Measurements from ENCODE around the gene TRIM24. TPM values are rescaled to one million over a fixed set of nuclear protein-coding genes. Genes with fewer than 3 reads are reported as not detected.

Gene TRIM24
- total and polyA plus RNA-seq, 2 donors from 2014 or later = 7.6 to 16.8 TPM

DNA sequence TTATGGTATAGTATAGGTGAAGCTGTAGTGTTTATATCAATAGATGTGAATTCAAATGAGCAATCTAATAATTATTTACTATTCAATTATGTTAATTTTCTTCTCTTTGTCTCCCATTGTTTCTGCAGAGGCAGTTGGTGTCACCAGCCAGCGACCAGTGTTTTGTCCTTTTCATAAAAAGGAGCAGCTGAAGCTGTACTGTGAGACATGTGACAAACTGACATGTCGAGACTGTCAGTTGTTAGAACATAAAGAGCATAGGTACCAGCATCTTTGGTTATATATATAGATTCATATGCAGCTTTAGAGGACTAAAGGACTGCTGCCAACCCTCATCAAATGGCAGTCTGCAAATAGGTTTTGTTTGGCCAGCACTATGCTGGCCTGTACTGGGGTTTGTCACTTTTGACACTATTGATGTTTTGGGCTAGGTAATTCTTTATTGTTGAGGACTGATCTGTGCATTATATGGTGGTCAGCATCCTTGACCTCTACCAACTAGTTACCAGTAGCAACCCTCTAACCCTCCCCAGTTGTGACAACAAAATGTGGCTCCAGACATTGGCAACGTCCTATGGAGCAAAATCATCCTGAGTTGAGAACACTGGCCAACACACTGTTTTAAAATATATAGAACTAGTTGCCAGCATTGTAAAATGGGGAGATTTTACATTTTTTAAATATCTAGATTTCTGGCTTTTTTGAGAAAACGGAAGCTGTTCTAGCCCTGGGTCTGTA is 59.2 kb downstream of the TRIM24 start:
- TF ChIP-seq, protein P1, sequence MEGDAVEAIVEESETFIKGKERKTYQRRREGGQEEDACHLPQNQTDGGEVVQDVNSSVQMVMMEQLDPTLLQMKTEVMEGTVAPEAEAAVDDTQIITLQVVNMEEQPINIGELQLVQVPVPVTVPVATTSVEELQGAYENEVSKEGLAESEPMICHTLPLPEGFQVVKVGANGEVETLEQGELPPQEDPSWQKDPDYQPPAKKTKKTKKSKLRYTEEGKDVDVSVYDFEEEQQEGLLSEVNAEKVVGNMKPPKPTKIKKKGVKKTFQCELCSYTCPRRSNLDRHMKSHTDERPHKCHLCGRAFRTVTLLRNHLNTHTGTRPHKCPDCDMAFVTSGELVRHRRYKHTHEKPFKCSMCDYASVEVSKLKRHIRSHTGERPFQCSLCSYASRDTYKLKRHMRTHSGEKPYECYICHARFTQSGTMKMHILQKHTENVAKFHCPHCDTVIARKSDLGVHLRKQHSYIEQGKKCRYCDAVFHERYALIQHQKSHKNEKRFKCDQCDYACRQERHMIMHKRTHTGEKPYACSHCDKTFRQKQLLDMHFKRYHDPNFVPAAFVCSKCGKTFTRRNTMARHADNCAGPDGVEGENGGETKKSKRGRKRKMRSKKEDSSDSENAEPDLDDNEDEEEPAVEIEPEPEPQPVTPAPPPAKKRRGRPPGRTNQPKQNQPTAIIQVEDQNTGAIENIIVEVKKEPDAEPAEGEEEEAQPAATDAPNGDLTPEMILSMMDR (IDR thresholded peaks at IDR 0.05; ENCODE audit: borderline replicate concordance, extremely low read depth, insufficient read depth) = no peak
- Histone ChIP-seq H3K36me3 (ENCODE audit: control insufficient read depth in 2 of 3, insufficient read depth in 3 of 3, low read length in 3 of 3) (peaks cover 3 to 17% (median 7%) of the 10 kb centered on the region in 3 donors), H3K4me3 (ENCODE audit: low read length in 3 of 3) (no peak overlapping the region), H3K9ac (ENCODE audit: low read length in 3 of 3) (no peak overlapping the region), H3K4me1 (ENCODE audit: control insufficient read depth in 2 of 3, insufficient read depth in 2 of 3, low read depth in 1 of 3, low read length in 3 of 3) (no peaks in the 10 kb centered on the region), H3K27ac (ENCODE audit: low read depth in 2 of 2, low read length in 2 of 2) (no peak overlapping the region), H3K9me3 (ENCODE audit: control insufficient read depth in 2 of 3, insufficient read depth in 1 of 3, low read length in 3 of 3) (no peaks in the 10 kb centered on the region), H3K27me3 (ENCODE audit: control insufficient read depth, insufficient read depth, low read length) (no peaks in the 10 kb centered on the region)
- no peak for DNase-seq
- intact Hi-C loops (cut with DNase I) = no loop called here
- FAIRE-seq = no peak

DNA sequence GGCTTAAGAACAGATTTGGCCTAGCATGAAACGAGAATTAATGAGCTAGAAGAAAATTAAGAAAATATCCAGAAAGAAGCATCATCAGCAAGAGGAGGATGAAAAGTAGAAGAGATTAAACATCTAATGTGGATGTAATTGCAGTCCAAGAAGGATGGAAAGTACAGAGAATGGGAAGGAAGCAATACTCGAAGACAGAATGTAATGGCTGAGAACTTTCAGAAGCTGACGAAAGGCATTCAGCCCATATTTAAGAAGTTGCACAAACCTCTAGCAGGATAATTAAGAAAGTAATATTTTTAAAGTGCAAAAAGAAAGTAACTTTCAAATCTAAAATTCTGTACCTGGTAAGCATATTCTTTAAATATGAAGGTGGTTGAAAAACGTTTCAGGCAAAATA is 60.7 kb downstream of the TRIM24 start:
- Histone ChIP-seq H3K36me3 (ENCODE audit: control insufficient read depth in 2 of 3, insufficient read depth in 3 of 3, low read length in 3 of 3) (peaks cover 3 to 17% (median 5%) of the 10 kb centered on the region in 3 donors), H3K27ac (ENCODE audit: low read depth in 2 of 2, low read length in 2 of 2) (no peak overlapping the region), H3K9ac (ENCODE audit: low read length in 3 of 3) (no peak overlapping the region), H3K9me3 (ENCODE audit: control insufficient read depth in 2 of 3, insufficient read depth in 1 of 3, low read length in 3 of 3) (no peaks in the 10 kb centered on the region), H3K4me3 (ENCODE audit: low read length in 3 of 3) (no peak overlapping the region), H3K4me1 (ENCODE audit: control insufficient read depth in 2 of 3, insufficient read depth in 2 of 3, low read depth in 1 of 3, low read length in 3 of 3) (no peaks in the 10 kb centered on the region), H3K27me3 (ENCODE audit: control insufficient read depth, insufficient read depth, low read length) (no peaks in the 10 kb centered on the region)
- TF ChIP-seq, protein P1 (IDR thresholded peaks at IDR 0.05; ENCODE audit: borderline replicate concordance, extremely low read depth, insufficient read depth) = no peak
- intact Hi-C loops (cut with DNase I) = no loop called here
- FAIRE-seq (no peak), DNase-seq (no peak)

GRCh38 chr7:138521837-138522461 is 61.9 kb downstream of the TRIM24 start:
- H3K27ac ChIP-seq (ENCODE audit: low read depth in 2 of 2, low read length in 2 of 2) = no peak overlapping the region
- H3K27me3 ChIP-seq (ENCODE audit: control insufficient read depth, insufficient read depth, low read length) = no peaks in the 10 kb centered on the region
- H3K4me1 ChIP-seq (ENCODE audit: control insufficient read depth in 2 of 3, insufficient read depth in 2 of 3, low read depth in 1 of 3, low read length in 3 of 3) = no peaks in the 10 kb centered on the region
- no peak overlapping the region for H3K4me3 ChIP-seq (ENCODE audit: low read length in 3 of 3)
- TF ChIP-seq, protein P1 (IDR thresholded peaks at IDR 0.05; ENCODE audit: borderline replicate concordance, extremely low read depth, insufficient read depth) = no peak
- H3K36me3 ChIP-seq (ENCODE audit: control insufficient read depth in 2 of 3, insufficient read depth in 3 of 3, low read length in 3 of 3) = peaks cover 3 to 17% (median 5%) of the 10 kb centered on the region in 3 donors
- intact Hi-C loops (cut with DNase I) = no loop called here
- no peak overlapping the region for H3K9ac ChIP-seq (ENCODE audit: low read length in 3 of 3)
- H3K9me3 ChIP-seq (ENCODE audit: control insufficient read depth in 2 of 3, insufficient read depth in 1 of 3, low read length in 3 of 3) = peaks cover 0 to 1% (median 0%) of the 10 kb centered on the region in 3 donors
- FAIRE-seq = no peak
- DNase-seq = no peak

Measured in kidney (tissue), 14 donors.